ENCODE data around the gene FSCB. TPM values are rescaled to one million over a fixed set of nuclear protein-coding genes. Genes with fewer than 3 reads are reported as not detected.

The FSCB gene
- polyA plus RNA-seq, 1 of the 3 experiments (the other 2 are of a cell fraction), result not detected

DNA sequence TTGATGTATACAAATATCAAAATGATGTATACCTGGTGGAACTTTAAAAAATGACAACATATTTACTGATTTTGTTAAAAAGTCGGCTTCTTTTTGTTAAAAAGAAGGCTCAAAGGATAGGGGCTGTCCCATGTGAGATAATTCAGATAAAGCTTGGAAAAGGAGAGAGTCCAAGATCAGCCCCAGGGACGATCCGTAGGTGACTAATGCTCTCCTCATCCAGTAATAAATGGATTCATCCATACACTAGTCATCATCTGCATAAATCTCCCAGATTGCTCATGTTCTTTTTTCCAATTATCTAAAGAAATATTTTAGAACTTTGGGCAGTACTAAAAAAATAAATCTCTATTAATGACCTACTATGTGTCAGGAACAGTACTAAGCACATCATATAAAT is 23.4 kb upstream of the FSCB start:
- TF ChIP-seq GATA2 (CRISPR knock-in tag; IDR thresholded peaks at IDR 0.05) (no peak), ELF1 (IDR thresholded peaks at IDR 0.05) (no peak), MEF2A (IDR thresholded peaks at IDR 0.05; ENCODE audit: borderline replicate concordance, low read depth) (no peak), EP300 (IDR thresholded peaks at IDR 0.05; ENCODE audit: borderline replicate concordance in 1 of 2, low read depth in 1 of 2, low read length in 1 of 2) (no peak), EZH2phosphoT487 (IDR thresholded peaks at IDR 0.05; ENCODE audit: borderline replicate concordance, low read depth) (no peak), SMC3 (IDR thresholded peaks at IDR 0.05; ENCODE audit: low read depth, low read length) (no peak), JUND (IDR thresholded peaks at IDR 0.05) (no peak), CHD2 (IDR thresholded peaks at IDR 0.05; ENCODE audit: low read length, partially characterized antibody) (no peak), ZBTB33 (IDR thresholded peaks at IDR 0.05; ENCODE audit: borderline replicate concordance, low read depth) (no peak), USF2 (IDR thresholded peaks at IDR 0.05; ENCODE audit: borderline replicate concordance, low read depth, low read length) (no peak), TEAD4 (IDR thresholded peaks at IDR 0.05; ENCODE audit: borderline replicate concordance, insufficient read depth) (no peak)
- TF ChIP-seq, protein P1, sequence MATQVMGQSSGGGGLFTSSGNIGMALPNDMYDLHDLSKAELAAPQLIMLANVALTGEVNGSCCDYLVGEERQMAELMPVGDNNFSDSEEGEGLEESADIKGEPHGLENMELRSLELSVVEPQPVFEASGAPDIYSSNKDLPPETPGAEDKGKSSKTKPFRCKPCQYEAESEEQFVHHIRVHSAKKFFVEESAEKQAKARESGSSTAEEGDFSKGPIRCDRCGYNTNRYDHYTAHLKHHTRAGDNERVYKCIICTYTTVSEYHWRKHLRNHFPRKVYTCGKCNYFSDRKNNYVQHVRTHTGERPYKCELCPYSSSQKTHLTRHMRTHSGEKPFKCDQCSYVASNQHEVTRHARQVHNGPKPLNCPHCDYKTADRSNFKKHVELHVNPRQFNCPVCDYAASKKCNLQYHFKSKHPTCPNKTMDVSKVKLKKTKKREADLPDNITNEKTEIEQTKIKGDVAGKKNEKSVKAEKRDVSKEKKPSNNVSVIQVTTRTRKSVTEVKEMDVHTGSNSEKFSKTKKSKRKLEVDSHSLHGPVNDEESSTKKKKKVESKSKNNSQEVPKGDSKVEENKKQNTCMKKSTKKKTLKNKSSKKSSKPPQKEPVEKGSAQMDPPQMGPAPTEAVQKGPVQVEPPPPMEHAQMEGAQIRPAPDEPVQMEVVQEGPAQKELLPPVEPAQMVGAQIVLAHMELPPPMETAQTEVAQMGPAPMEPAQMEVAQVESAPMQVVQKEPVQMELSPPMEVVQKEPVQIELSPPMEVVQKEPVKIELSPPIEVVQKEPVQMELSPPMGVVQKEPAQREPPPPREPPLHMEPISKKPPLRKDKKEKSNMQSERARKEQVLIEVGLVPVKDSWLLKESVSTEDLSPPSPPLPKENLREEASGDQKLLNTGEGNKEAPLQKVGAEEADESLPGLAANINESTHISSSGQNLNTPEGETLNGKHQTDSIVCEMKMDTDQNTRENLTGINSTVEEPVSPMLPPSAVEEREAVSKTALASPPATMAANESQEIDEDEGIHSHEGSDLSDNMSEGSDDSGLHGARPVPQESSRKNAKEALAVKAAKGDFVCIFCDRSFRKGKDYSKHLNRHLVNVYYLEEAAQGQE (IDR thresholded peaks at IDR 0.05; ENCODE audit: low read depth, low read length), result no peak
- TF ChIP-seq, protein P2, sequence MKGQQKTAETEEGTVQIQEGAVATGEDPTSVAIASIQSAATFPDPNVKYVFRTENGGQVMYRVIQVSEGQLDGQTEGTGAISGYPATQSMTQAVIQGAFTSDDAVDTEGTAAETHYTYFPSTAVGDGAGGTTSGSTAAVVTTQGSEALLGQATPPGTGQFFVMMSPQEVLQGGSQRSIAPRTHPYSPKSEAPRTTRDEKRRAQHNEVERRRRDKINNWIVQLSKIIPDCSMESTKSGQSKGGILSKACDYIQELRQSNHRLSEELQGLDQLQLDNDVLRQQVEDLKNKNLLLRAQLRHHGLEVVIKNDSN (IDR thresholded peaks at IDR 0.05; ENCODE audit: borderline replicate concordance, low read depth), result no peak
- TF ChIP-seq, protein P3, sequence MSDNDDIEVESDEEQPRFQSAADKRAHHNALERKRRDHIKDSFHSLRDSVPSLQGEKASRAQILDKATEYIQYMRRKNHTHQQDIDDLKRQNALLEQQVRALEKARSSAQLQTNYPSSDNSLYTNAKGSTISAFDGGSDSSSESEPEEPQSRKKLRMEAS (IDR thresholded peaks at IDR 0.05; ENCODE audit: low read depth), result no peak
- TF ChIP-seq, protein P4, sequence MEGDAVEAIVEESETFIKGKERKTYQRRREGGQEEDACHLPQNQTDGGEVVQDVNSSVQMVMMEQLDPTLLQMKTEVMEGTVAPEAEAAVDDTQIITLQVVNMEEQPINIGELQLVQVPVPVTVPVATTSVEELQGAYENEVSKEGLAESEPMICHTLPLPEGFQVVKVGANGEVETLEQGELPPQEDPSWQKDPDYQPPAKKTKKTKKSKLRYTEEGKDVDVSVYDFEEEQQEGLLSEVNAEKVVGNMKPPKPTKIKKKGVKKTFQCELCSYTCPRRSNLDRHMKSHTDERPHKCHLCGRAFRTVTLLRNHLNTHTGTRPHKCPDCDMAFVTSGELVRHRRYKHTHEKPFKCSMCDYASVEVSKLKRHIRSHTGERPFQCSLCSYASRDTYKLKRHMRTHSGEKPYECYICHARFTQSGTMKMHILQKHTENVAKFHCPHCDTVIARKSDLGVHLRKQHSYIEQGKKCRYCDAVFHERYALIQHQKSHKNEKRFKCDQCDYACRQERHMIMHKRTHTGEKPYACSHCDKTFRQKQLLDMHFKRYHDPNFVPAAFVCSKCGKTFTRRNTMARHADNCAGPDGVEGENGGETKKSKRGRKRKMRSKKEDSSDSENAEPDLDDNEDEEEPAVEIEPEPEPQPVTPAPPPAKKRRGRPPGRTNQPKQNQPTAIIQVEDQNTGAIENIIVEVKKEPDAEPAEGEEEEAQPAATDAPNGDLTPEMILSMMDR (IDR thresholded peaks at IDR 0.05), result no peak
- TF ChIP-seq, protein P5, sequence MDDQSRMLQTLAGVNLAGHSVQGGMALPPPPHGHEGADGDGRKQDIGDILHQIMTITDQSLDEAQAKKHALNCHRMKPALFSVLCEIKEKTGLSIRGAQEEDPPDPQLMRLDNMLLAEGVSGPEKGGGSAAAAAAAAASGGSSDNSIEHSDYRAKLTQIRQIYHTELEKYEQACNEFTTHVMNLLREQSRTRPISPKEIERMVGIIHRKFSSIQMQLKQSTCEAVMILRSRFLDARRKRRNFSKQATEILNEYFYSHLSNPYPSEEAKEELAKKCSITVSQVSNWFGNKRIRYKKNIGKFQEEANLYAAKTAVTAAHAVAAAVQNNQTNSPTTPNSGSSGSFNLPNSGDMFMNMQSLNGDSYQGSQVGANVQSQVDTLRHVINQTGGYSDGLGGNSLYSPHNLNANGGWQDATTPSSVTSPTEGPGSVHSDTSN (IDR thresholded peaks at IDR 0.05), result no peak
- no peak overlapping the region for H3K27ac ChIP-seq (ENCODE audit: low read depth in 2 of 2, low read length in 1 of 2)
- no peaks in the 10 kb centered on the region for H3K36me3 ChIP-seq (replicated peaks in 1 of 2; ENCODE audit: control insufficient read depth in 1 of 2, insufficient read depth in 2 of 2, low read length in 1 of 2)
- no peak overlapping the region for H3K4me2 ChIP-seq
- H3K27me3 ChIP-seq (ENCODE audit: insufficient read depth), result no peaks in the 10 kb centered on the region
- no peak overlapping the region for H3K9ac ChIP-seq
- ChIA-PET POLR2A (no interaction called here), CTCF (no interaction called here)
- no peaks in the 10 kb centered on the region for H3K9me2 ChIP-seq
- no peak for DNase-seq
- no peak overlapping the region for H2AFZ ChIP-seq (ENCODE audit: low read depth)
- H3K79me2 ChIP-seq (ENCODE audit: insufficient read depth), result no peaks in the 10 kb centered on the region
- H4K20me1 ChIP-seq (ENCODE audit: insufficient read depth), result no peaks in the 10 kb centered on the region
- H3F3A ChIP-seq (replicated peaks; ENCODE audit: insufficient read depth), result no peaks in the 10 kb centered on the region
- no peak overlapping the region for H3K4me3 ChIP-seq (ENCODE audit: low read depth in 2 of 2, low read length in 1 of 2)
- H3K4me1 ChIP-seq (ENCODE audit: control insufficient read depth in 1 of 2, insufficient read depth in 2 of 2, low read depth in 1 of 2, low read length in 1 of 2), result peaks cover 0 to 3% of the 10 kb centered on the region in 2 experiments; a peak in 1 of 4 replicates
- 6% methylated on average over 3 of the region's 3 CpGs for WGBS (ENCODE audit: low lambda C conversion rate)
- H3K9me3 ChIP-seq, result no peaks in the 10 kb centered on the region
